HG02870 (cell line): ENCODE measurements around the gene GDF10.

Experiments used
- ATAC-seq: cut with Tn5 transposase; IDR thresholded peaks from one replicate; pipeline ENCODE4 v1.9.1; 2021; ENCODE audit warnings: mild to moderate bottlenecking, moderate library complexity; ENCODE audit not compliant: unreplicated experiment

GDF10 gene

DNA sequence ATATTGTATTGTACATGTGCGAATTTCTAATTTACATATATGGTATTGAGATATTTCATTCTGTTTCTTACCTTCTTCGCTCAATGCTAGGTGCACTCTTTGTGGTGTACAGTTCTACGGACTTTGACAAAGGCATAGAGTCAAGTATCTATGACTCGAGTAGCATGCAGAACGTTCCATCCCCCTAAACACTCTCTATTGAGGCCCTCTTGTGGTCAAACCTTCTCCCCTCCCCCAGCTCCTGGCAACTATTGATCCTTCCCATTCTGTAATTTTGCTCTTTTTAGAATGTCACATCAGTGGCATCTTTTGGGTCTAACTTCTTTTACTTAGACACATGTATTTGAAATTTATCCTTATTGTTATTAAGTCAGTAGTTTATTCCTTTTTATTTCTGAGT, 30.7 kb upstream of the GDF10 start:
- no peak for ATAC-seq

DNA sequence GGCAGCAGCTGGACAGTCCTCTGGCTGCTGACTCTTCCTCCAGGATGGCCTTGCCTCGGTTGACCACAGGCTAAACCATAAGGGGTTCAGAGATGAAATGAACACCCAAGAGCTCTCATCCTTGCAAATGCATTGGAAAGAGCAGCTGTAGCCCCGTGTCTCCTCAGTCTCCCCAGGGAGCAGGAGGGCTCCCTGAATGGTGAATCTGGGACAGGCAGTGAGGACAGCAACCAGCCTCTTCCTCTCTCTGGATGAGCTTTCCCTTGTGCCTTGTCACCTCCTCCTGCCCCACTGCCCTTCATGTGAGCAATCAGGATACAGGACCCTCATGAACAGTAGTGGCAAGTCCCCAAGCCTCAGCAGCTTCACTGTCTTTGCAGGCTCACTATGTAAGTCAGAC, 23.9 kb upstream of the GDF10 start:
- ATAC-seq: no peak

DNA sequence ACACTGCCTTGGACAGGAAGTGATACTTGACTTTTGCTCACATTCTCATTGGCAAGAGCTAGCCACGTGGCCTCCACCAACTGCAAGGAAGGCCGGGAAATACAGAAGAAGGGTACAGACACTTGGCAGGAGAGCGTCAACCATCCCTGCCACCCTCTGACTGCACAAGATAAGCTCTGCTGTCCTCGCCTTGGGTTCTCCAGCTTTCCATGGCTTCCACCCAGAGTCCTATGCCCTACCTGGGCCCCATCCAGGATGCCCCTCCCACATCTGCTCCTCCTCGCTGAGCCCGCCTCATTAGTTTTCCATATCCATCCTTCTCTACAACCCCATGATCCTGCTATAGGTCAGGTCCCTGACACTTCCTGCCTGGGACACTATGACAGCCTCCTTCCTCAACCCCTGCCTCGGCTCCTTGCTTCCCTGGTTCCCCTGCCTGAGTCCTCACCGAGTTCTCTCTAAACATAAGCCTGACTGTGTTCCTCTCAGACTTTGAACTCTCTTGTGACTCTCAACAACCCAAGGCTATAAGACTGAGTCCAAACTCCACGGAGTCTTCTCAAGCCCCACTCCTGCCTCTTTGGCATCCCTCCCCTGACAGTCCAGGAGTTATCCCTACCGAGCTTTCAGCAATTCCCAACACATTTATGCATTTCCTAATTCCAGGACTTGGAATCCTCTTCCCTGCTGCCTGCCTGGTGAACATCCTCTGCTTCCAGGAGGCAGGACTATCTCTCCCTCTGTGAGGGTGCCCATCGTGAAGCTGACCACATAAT, 23.2 kb upstream of the GDF10 start:
- no peak for ATAC-seq

DNA sequence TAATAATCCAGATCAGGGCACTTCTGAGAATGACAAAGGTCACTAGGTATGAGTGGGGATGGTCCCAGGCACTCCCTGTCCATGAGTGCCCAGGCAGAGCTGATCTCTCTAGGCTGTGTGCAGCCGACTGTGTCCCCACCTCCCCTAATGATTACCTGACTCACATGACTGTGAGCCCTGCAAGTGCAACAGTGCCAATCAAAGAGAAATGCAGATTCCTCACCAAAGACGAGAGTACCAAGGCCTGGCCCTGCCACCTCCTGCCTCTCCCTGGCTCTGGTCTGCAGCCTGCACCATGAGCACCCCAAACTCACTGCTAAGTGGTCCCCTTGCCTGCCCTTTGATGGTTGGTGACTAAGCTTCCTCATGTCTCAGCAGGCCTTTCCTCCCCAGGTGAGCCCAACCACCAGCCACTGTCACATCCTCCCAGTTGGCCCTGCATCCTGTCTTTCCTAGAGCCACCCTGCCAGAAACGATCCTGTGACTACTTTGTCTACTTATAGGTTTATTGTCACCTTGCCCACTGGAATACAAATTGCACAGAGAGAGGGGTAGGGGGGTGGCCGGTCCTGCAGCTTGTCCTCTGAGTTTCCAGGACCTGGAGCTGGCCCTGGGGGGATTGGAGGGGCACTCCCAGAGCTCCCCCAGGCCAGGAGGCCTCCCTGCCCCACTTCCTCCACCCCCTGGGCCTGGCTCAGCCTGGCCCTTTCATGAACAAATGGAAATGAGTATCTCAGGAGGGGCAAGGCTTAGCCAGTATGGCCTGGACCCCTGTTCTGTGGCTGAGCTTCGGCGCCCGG, 22.4 kb upstream of the GDF10 start:
- ATAC-seq: no peak

DNA sequence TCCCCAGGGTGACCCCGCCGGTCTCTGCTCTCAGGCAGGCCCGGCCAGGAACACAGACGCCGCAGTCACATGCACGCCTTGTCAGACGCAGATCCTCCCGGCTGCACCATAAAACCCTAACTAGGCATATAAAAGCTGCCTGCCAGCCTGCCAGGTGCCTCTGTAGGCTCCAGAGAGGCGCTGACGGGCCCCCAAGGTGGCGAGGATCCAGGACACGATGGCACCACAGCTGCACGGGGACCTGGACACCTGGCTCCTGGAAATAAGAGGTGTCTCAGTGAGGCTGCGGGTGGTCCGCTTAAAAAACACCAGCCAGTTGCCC, 21.9 kb upstream of the GDF10 start:
- ATAC-seq: no peak

DNA sequence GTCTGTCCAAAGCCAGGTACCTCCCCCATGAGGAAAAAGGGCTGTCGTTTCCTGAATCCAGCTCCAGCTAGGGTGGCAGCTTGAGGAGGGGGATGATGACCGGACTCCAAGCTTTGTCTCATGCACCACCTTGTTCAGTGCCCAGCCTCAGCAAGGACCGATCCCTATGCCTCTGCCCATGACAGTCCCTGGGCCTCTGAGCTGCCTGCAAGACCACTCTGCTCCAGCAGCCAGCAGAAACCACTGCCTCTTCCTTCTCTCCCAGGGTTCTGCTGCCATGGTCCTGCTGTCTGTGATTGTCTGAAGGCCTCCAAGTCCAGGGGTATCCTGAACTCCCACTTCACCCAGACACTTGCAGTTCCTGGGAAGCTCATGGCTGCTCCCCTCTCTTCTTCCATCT, 21.3 kb upstream of the GDF10 start:
- no peak for ATAC-seq

DNA sequence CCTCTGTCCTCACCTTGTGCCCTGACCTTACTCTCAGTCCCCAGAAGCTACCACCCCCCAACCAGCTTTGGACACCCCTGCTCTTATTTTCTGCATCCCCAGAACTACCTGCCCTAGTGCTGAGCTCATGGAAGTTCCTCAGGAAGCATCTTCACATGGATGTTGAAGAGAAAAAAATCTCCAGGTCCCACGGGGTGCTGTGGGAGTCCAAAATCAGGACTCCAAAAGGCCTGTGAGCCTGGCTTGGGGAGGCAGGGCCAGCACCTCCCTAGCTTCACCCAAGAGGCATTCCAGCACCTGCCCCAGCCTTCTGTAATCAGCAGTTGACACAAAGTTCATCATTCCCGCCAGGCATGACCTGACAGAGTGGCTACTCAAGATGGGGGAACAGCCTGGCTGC, 20.7 kb upstream of the GDF10 start:
- ATAC-seq: no peak

DNA sequence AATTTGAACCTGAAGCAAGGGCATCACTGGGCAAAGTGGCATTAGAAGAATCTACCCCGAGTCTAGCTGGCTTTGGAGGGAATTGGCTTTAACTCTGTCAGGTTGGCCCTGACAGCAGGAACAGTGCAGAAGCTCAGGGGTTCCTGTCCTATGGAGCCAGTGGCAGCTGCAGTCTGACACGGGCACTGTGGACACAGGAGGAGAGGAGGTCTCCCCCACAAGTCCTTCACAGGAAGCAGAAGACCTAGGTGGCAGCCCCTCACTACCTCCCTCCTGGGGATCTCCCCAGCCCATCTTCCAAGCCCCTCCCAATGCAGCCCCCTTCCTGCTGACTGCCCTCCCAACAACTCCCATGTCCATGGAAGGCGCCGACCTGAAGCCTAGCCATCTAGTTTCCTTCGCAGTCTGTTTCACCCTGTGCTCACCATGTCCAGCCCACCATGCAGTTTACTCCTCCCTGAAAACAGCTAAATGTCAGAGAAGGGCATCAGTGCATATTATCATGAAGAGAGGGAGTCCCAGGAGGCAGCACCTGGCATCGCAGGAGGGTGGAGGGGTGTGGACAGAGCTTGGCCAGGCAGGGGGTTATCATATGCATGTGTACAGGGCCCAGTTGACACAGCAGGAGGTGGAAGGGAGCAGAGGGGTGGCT, 17.9 kb upstream of the GDF10 start:
- no peak for ATAC-seq

DNA sequence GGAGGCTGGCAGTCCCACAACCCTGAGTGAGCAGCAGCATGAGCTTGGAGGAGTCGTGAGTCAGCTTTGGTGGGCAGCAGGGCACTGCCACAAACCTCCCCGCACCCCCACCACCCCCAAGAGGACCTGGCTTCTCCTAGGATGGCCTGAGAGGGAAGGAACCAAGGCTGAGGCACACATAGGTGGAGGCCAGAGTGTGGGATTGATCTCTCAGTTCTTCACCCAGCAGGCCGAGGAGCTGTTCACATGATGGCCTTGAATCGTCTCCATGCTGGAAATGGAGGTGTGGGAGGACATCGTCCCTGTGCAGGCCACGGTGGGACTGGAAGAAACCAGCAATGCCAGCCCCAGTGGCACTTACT, 17.4 kb upstream of the GDF10 start:
- no peak for ATAC-seq

DNA sequence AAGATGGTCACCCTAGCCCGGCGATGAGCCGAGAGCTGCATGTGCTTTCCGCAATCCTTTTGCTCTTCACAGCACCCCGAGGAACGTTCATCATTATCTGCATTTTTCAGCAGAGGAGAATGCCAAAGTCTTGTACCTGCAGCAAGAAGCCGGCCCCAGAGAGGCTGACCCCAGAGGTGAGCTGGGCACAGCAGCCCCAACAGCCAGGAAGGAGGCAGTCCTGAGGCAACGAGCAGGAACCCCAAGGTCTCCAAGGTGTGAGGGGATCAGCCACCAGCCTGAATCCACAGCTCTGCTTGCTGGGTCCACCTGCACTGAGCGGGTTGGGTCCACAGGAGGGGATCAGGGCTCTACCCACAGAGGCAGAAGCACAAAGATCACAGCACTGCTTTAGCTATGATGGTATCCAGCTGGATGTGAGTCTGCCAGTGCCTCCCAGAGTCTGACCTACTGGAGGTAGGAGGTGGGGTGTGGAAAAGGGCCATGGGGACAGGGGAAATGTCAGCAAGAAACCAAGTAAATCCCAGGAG, 16.8 kb upstream of the GDF10 start:
- no peak for ATAC-seq

DNA sequence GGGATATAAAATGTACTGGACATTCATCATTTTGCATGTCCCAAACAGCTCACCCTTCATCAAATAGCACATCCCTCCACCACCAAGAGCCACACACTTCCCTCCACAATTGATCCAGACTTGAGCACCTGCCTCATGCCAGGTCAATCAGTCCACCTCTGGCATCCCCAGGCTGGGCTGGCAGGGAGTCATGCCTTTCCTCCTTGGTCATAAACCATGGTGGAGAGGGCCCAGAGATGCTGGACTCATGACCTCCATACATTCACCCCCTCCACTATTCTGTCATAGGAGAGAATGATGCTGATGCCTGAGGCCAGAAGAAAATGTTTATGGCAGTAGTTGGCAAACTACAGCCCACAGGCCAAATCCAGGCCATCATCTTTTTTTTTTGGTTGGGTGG, 16.1 kb upstream of the GDF10 start:
- no peak for ATAC-seq

DNA sequence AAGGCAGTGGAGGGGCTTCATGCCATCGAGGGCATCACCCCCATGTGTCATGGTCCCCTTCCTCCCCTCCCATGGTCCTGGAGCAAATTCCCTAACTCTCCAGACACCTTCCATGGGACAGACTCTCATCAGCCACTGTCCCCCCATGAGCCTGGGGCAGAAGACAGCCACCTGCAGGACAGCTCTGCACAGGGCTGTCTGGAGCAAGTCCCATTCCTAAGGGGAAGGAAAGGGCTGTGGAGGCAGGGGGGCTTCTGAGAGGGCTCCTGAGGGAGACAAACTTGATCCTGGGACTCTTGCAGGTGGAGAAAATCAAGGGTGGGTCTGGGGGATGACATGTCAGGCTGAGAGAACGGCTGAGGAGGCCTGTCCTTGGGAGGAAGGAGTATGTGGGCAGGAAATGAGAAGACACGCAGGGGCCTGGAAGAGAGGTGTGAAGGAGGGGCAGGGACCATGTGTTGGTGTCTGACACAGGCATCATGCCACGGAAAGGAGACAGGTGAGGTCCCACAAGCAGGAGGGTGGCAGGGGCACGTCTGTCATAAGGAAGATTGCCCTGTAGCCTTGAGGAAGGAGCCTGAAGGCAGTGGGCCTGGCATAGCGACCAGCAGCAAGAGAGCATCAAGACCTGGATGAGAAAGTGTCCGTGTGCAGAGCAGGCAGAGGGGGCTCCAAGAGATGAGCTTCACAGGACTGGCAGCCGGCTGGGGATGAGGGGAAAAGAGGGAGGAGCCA, 14.4 kb upstream of the GDF10 start:
- no peak for ATAC-seq

DNA sequence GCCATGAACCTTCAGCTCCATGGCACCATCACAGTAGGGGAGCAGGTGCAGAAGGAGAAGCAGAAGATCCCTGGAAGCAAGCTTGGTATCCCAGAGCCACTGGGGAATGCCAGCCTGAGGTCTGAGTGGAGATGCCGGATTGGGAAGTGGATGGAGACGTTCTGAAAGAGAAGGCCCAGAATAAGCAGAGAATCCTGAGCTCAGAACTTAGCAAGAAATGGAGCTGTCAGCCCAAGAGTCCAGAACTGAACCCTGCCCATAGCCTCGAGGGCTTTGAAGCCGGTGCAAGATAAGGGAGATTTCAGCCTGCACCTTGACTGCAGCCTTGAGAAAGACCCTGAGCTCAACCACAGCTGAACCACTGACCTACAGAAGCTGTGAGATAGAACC, 13.9 kb upstream of the GDF10 start:
- no peak for ATAC-seq

DNA sequence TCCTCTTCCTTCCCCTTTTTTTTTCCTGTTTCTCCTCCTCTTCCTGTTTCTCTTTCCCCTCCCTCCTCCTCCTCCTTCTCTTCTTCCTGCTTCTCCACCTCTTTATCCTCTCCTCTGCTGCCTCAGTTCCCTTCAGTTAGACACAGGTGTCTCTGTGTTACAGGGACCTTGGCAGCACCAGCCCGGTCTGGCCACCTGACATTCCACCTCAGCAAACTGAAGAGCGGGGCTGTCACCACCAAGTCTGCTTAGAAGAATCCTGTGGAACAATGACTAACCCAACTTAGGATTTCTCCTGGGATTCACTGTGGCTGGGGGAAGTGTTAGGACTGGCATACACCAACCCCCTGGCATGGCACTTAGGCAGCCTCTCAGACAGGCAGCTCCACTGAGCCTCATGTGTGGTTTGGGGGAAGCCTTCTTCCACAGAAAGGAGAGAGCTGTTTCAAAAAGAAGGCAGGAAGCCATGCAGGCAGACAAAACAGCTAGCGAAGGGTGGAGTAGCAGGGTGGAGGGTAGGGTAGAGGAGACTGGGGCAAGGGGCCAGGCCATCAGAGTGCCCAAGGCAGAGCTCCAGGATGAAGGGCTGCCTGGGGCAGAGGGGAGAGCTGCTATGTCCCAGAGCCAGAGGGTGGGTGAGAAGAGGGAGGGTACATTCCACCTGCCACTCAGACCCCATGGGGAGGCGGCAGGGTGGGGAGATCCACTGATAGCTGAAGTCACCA, 13.2 kb upstream of the GDF10 start:
- no peak for ATAC-seq

DNA sequence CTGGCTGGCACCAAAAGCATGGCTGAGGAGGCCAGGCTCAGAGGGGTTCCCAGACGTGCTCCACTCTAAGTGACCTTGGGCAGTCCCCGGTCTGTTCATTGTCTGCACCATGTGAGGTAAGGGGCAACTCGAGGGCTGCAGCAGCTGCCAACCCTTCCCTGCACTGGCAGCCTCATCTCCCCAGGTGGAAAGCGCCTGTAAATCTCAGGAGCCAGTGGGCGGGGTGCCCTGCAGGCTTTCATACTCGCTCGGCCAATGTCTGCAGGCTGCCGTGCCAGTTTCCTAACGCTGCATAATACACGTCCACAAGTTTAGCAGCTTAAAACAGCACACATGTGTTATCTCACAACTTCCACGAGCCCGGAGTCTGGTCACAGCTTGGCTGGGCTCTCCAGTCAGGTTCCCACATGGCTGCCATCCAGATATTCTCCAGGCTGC, 12.6 kb upstream of the GDF10 start:
- no peak for ATAC-seq

DNA sequence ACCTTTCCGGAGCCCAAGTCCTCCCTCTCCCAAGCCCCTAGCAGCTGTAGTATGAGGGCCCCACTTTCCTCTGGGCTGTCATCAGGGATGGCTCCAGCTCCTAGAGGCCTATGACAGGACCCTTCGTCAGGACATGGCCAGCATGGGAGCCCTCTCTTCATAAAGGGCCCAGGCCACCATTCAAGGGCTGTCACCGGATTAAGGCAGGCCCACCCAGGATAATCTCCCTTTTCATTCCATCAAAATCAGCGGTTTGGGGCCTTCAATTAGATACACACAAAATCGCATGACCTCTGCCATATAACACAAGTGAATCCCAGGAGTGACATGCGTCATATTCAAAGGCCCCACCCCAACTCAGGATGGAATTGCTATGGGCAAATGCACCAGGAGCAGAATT, 12.2 kb upstream of the GDF10 start:
- ATAC-seq: no peak

DNA sequence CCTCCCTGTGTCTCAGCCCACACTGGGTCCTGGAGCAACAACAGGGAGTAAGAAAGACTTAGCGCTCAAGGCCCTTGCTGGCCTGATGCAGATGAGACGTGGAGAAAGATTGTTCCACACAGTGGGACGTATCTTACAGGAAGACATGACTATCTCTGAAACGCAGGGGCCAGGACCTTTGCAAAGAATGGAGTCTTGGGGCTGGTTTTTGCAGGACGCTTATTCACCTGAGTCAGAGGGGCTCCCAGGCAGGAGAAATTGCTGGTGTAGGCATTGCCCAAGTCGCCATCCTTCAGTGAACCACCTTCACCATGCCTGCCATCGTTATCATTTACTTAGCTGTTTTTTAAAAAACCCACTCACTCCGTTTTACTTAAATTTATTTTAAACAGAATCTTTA, 11.8 kb upstream of the GDF10 start:
- ATAC-seq: no peak

DNA sequence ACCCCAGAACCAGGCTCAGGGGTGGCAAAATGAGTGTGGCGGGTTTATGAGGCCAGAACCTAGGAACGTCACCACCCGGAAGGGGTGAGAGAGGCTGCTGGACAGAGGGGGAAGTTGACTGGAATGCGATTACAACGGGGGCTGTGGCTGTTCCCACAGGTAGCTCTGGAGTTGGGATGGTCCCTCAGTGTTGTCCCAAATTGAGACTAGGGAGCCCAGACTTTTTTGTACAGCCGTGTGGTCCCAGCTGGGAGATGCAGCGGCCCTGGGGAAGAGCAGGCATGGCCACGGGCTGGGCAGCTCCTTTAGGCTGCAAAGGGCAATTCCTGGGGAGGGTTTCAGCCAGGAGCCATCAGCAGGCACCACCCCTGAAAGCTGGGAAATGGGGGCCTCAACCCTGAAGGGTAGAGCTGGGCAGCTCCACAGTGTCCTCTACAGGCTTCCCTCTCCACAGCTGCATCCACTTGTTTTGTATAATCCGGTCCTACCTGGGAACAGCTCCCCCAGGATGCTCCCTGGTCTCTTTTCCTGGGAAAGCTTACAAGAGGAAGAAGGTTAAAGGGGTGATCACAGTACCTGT, 11.0 kb upstream of the GDF10 start:
- ATAC-seq: no peak

DNA sequence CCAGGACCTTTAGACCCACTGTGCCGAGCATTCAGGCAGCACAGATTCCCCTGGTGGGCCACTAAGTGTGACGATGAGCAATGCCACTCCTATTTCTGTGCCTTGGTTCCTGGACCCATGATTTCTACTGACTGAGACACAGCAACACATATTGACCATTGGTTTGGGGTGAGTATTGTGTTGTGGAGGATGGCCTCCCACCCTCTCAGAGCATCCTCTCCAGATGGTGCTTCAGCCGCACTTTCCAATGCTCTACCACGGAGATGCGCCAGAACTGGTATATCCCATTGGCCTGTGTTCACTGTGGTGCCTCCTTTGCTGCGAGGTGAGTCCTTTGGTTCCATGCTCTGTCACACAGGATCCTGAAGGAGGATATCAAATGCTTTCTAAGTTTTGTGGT, 10.1 kb upstream of the GDF10 start:
- ATAC-seq: no peak

DNA sequence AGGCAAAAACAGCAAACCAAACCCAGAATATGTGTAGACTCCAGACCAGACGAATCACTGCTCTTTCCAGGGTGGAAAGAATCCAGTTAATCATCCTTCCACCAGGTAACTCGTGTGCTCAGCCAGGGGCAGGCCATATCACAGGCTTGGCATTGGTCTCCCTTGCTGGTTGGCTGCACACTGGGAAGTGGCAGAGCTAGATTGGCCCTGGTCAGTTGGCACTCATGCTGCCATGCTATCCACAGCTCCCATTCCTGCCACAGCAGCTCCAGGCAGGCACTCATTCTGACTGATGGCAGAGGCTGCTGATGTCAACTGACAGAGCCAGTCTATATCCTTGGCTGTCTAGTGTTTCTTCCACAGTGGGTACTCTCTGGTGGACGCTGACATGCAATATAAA, 9.7 kb upstream of the GDF10 start:
- ATAC-seq: no peak
